ENCODE data around the gene TMIGD2. TPM values are rescaled to one million over a fixed set of nuclear protein-coding genes. Genes with fewer than 3 reads are reported as not detected.

TMIGD2 gene
- total RNA-seq, 1 experiment from 2014 or later = 0.94 TPM

DNA sequence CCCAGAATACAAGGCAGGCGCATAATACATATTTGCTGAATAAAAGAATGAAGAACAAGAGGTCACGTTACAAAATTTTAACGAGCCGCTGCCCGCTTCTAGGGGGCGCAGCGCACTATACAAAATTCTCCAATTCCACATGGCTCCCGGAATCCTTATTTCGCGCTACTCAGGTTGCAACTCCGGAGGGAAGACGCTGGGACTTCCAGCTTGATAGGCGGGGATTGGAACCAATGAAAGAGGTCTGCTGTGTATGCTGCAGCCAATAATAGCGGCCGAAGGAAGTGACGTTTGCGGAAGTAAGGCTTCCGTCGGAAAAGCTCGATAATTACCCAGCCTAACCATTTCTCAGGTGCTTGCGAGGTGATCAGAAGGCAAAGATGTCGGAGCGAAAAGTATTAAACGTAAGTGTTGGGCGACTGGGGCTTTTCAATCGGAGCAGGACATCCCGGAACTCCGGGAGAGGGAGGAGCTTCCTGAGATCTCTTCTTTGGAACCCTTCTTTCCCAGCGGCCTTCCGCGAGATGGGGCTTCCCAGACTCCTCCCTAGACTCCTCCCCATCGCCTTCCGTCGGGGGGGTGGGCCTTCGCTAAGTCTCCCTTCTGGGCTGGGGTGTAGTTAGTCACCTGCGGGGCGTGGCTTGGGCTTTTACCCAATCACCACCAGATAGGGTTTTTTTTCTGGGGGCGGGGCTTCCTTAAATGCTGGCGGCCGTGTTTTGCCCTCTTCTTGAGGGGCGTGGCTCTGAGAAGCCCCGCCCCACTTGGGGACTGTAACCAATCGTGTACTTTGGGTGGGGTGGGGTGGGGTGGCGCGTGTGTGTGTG lies 55.2 kb downstream of the TMIGD2 start, which contains the start of gene YJU2:
Gene YJU2 (plus strand): TSS at position 314 of the 827 bp plus-strand sequence. CDS start 67 bp downstream, at position 381.
- ChIA-PET POLR2A (interaction anchor here (0.5 to 1.1 kb wide), 2 partner anchors 96 to 161 kb away, joined by 4 to 10 read pairs; partner anchors contain the start of gene MPND), CTCF (interaction anchor here (0.6 to 1.3 kb wide), 21 partner anchors 9 to 430 kb away, joined by 3 to 23 read pairs (median 3); partner anchors contain the start of genes CHAF1A, EBI3, FSD1 and MPND)
- Mint-ChIP-seq H3K4me1 (0 out of 2 replicates have a peak, but pooled peaks cover 3% of the 10 kb centered on the region), H3K36me3 (peaks cover 30% of the 10 kb centered on the region), H3K4me3 (peak within 1 kb of the TSS; percentile 94), H3K27me3 (ENCODE audit: low read depth) (peaks cover 11% of the 10 kb centered on the region), H3K27ac (peak within 1 kb of the TSS; percentile 100), H3K9me3 (peaks cover 6% of the 10 kb centered on the region)
- DNase-seq (ENCODE audit: low spot score) = peak; percentile 99
- peak; percentile 98 for ATAC-seq
- TF ChIP-seq, protein P1, sequence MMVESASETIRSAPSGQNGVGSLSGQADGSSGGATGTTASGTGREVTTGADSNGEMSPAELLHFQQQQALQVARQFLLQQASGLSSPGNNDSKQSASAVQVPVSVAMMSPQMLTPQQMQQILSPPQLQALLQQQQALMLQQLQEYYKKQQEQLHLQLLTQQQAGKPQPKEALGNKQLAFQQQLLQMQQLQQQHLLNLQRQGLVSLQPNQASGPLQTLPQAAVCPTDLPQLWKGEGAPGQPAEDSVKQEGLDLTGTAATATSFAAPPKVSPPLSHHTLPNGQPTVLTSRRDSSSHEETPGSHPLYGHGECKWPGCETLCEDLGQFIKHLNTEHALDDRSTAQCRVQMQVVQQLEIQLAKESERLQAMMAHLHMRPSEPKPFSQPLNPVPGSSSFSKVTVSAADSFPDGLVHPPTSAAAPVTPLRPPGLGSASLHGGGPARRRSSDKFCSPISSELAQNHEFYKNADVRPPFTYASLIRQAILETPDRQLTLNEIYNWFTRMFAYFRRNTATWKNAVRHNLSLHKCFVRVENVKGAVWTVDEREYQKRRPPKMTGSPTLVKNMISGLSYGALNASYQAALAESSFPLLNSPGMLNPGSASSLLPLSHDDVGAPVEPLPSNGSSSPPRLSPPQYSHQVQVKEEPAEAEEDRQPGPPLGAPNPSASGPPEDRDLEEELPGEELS (CRISPR knock-in tag; IDR thresholded peaks at IDR 0.05) = no peak
- 0 out of 2 replicates have a peak, but pooled peaks have one; percentile 24 for TF ChIP-seq TEAD1 (CRISPR knock-in tag; IDR thresholded peaks at IDR 0.05)
- no peak; the same call in 1 of the 2 replicates for TF ChIP-seq SP1 (CRISPR knock-in tag; conservative IDR thresholded peaks at IDR 0.05)
- TF ChIP-seq, protein P2, sequence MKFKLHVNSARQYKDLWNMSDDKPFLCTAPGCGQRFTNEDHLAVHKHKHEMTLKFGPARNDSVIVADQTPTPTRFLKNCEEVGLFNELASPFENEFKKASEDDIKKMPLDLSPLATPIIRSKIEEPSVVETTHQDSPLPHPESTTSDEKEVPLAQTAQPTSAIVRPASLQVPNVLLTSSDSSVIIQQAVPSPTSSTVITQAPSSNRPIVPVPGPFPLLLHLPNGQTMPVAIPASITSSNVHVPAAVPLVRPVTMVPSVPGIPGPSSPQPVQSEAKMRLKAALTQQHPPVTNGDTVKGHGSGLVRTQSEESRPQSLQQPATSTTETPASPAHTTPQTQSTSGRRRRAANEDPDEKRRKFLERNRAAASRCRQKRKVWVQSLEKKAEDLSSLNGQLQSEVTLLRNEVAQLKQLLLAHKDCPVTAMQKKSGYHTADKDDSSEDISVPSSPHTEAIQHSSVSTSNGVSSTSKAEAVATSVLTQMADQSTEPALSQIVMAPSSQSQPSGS (CRISPR knock-in tag; IDR thresholded peaks at IDR 0.05; ENCODE audit: borderline replicate concordance, low read depth) = no peak
- TF ChIP-seq, protein P3, sequence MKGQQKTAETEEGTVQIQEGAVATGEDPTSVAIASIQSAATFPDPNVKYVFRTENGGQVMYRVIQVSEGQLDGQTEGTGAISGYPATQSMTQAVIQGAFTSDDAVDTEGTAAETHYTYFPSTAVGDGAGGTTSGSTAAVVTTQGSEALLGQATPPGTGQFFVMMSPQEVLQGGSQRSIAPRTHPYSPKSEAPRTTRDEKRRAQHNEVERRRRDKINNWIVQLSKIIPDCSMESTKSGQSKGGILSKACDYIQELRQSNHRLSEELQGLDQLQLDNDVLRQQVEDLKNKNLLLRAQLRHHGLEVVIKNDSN (CRISPR knock-in tag; IDR thresholded peaks at IDR 0.05) = peak; percentile 56; the same call in 1 of the 2 replicates
- TF ChIP-seq, protein P4, sequence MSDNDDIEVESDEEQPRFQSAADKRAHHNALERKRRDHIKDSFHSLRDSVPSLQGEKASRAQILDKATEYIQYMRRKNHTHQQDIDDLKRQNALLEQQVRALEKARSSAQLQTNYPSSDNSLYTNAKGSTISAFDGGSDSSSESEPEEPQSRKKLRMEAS (CRISPR knock-in tag; IDR thresholded peaks at IDR 0.05) = peak; percentile 80
- TF ChIP-seq HMGA2 (CRISPR knock-in tag; IDR thresholded peaks at IDR 0.05) = 0 out of 2 replicates have a peak, but pooled peaks have one; percentile 15
- no peak for TF ChIP-seq FOXK1 (CRISPR knock-in tag; IDR thresholded peaks at IDR 0.05)
- TF ChIP-seq, protein P5, sequence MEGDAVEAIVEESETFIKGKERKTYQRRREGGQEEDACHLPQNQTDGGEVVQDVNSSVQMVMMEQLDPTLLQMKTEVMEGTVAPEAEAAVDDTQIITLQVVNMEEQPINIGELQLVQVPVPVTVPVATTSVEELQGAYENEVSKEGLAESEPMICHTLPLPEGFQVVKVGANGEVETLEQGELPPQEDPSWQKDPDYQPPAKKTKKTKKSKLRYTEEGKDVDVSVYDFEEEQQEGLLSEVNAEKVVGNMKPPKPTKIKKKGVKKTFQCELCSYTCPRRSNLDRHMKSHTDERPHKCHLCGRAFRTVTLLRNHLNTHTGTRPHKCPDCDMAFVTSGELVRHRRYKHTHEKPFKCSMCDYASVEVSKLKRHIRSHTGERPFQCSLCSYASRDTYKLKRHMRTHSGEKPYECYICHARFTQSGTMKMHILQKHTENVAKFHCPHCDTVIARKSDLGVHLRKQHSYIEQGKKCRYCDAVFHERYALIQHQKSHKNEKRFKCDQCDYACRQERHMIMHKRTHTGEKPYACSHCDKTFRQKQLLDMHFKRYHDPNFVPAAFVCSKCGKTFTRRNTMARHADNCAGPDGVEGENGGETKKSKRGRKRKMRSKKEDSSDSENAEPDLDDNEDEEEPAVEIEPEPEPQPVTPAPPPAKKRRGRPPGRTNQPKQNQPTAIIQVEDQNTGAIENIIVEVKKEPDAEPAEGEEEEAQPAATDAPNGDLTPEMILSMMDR (IDR thresholded peaks at IDR 0.05) = no peak; the same call in 1 of the 2 replicates
- peak; percentile 97 for TF ChIP-seq CREM (CRISPR knock-in tag; IDR thresholded peaks at IDR 0.05)
- TF ChIP-seq FOXP1 (CRISPR knock-in tag; IDR thresholded peaks at IDR 0.05; ENCODE audit: borderline replicate concordance) = no peak
- peak; percentile 77 for TF ChIP-seq GABPB1 (CRISPR knock-in tag; IDR thresholded peaks at IDR 0.05)
- TF ChIP-seq NFYB (CRISPR knock-in tag; conservative IDR thresholded peaks at IDR 0.05; ENCODE audit: low read depth) = peak; percentile 100
- TF ChIP-seq CREB1 (CRISPR knock-in tag; IDR thresholded peaks at IDR 0.05) = peak; percentile 82
- no peak for TF ChIP-seq ZNF512 (CRISPR knock-in tag; IDR thresholded peaks at IDR 0.05; ENCODE audit: borderline replicate concordance)
- TF ChIP-seq CDX4 (CRISPR knock-in tag; IDR thresholded peaks at IDR 0.05; ENCODE audit: borderline replicate concordance) = no peak
- peak; percentile 67; the same call in 1 of the 2 replicates for TF ChIP-seq ZNF263 (CRISPR knock-in tag; IDR thresholded peaks at IDR 0.05; ENCODE audit: low read depth)
